ENCODE results near the gene PIK3R1. TPM values are rescaled to one million over a fixed set of nuclear protein-coding genes. Genes with fewer than 3 reads are reported as not detected.

The PIK3R1 gene
- polyA plus RNA-seq, 4 donors: 72.0 to 84.6 (median 81.2) TPM

- no peak for DNase-seq (ENCODE audit: low read depth in 4 of 4, low spot score in 3 of 4)
Measured at GRCh38 chr5:68288707-68289134, 73.2 kb downstream of the PIK3R1 start.

DNA sequence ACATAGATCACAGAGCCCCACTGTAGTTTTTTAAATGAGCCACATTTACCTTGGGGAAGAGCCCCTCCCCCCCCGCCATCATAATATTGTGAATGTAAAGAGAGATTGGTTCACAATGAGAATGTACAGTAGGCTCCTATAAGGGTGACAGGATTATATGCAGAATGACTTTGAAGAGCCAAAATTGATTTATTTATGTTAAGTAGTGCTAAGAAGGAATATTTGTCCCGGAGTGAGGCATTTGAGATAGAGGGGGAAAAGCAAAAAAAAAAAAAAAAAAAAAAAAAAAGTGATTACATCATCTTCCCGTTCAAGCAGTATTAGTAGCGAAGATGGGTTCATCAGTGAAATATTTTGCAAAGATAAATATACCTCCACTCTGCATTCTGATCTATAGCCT is 73.9 kb downstream of the PIK3R1 start:
- no peak for DNase-seq (ENCODE audit: low read depth in 4 of 4, low spot score in 3 of 4)

DNA sequence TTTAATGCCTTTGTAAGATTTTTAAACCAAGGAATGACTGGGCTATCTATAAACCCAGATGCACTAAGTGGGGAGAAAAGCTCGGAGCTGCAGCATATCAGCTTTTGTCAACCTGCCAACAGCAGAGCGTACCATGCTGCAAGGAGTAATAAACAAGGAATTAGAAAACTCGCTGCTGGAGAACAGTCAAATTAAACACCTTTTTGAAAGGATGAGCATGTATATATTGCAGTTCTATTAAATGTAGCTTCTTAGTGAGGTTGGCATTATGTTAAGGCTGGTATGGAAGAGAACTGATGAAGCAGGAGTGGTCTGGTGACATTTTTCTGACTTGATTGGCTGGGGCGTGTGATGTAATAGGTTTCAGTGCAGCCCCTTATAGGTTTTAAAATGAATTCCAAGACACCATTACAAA is 74.7 kb downstream of the PIK3R1 start:
- no peak for DNase-seq (ENCODE audit: low read depth in 4 of 4, low spot score in 3 of 4)

- DNase-seq (ENCODE audit: low read depth in 4 of 4, low spot score in 3 of 4): no peak
Measured at GRCh38 chr5:68290847-68291246, 75.3 kb downstream of the PIK3R1 start.

DNA sequence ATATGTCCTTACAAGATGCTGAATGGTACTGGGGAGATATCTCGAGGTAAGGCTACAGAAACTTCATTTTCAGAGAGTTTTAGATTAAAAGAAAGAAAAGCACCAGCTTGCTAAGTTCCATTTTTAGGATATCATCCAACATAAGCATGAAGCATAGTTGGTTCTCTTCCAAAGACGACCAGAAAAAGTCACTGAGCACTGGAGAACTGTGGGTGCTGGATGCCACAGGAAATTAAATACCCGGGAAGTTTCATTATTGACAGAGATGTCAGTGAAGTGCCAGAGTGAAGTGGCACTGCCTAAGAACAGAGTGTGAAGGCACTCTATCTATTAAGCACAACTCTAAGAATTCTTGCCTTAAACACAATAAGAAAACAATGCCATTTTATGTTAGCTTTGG is 76.8 kb downstream of the PIK3R1 start:
- no peak for DNase-seq (ENCODE audit: low read depth in 4 of 4, low spot score in 3 of 4)

DNA sequence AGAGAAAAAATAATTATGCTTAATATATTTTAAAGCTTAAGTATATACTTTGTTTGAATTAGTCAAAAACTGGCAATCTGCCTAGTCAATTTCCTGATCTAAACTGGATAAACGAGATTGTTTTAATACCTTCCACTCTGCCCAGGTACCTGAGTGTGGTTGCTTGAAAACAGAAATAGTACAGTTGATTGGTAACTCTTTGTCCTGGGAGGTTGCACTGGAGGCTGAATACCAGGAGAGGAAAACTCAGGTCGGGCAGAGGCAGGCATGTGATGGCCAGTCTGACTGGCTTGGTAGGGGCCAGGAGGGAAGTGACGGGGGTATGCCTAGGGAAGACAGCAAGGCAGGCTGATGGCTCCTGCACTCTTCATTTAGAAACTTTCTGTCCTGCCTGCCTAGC is 80.2 kb downstream of the PIK3R1 start:
- DNase-seq (ENCODE audit: low read depth in 4 of 4, low spot score in 3 of 4): no peak

DNA sequence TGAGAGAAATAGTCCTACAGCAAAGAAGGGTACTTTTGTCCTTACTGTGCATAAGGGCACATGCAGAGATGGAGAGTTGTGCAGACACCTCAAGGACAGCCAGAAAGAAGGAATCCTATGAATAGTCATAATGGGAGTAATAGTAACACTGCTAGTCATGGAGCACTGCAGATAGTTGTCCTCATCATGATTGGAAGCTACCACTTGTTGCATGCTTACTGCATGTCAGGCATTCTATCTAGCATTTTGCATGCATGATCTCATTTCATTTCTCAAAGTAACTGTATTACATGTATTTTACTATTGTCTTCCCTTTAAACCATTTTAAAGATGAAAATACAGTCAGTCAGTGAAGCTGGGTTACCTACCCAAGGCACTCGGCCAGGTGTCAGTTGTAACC is 81.3 kb downstream of the PIK3R1 start:
- no peak for DNase-seq (ENCODE audit: low read depth in 4 of 4, low spot score in 3 of 4)

DNA sequence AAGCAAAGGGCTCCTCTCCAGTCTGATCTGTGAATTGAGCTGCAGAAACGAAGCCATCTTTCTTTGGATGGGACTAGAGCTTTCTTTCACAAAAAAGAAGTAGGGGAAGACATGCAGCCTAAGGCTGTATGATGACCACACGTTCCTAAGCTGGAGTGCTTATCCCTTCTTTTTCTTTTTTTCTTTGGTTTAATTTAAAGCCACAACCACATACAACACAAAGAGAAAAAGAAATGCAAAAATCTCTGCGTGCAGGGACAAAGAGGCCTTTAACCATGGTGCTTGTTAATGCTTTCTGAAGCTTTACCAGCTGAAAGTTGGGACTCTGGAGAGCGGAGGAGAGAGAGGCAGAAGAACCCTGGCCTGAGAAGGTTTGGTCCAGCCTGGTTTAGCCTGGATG is 82.1 kb downstream of the PIK3R1 start:
- no peak for DNase-seq (ENCODE audit: low read depth in 4 of 4, low spot score in 3 of 4)

- DNase-seq (ENCODE audit: low read depth in 4 of 4, low spot score in 3 of 4): no peak
Measured at GRCh38 chr5:68298479-68298878, 82.9 kb downstream of the PIK3R1 start.

GRCh38 chr5:68299105-68299504 is 83.5 kb downstream of the PIK3R1 start:
- no peak for DNase-seq (ENCODE audit: low read depth in 4 of 4, low spot score in 3 of 4)

DNA sequence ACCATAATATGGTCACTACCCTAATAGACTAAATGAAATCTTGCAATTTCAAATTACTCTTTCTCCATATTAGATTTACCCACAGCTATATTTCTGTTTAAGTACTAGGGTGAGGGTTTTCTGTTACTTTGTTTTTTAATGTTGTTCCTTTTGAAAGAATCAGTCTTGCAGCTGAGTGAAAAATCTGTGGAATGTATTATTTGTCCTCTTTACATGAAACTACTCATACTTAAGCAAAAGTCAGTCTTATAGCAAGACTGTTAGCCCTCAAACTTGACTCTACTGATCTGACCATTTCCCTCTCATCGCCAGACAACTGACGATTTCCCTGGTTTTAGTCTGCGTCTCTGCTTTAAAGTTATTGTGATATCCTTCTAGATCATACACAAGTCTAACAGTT is 84.0 kb downstream of the PIK3R1 start:
- DNase-seq (ENCODE audit: low read depth in 4 of 4, low spot score in 3 of 4): no peak

DNA sequence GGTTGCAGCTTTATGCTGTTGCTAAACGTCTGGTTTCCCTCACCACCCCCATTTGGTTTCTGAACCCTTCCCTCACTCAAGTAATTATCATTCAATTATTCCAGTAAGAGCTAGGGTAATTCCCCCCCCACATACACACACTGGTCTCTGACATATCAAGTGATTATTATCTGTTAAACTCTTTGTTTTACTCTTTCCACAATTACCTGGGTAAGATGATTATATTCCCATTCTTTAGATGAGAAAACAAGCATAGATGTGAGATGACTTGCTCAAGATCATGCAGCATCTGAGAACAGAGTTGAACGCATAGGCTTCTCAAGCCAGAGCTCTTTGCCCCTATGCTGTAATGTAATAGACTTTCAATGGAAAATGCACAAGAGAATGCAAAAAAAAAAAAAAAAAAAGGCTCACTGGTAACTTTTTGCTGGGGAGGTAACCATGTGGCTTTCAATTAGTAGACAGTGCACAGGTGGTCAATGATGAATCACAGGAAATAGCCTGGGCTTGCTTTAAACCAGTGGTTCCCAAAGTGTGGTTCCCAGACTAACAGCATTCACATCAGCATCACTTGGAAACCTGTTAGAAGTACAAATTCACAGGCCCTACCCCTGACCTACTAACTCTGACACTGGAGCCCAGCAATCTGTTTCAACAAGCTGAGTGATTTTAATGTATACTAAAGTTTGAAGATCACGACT is 87.6 kb downstream of the PIK3R1 start:
- DNase-seq (ENCODE audit: low read depth in 4 of 4, low spot score in 3 of 4): no peak

GRCh38 chr5:68303754-68304420 is 88.3 kb downstream of the PIK3R1 start:
- no peak for DNase-seq (ENCODE audit: low read depth in 4 of 4, low spot score in 3 of 4)

- DNase-seq (ENCODE audit: low read depth in 4 of 4, low spot score in 3 of 4): no peak
Measured at GRCh38 chr5:68304421-68305052, 89.0 kb downstream of the PIK3R1 start.

DNA sequence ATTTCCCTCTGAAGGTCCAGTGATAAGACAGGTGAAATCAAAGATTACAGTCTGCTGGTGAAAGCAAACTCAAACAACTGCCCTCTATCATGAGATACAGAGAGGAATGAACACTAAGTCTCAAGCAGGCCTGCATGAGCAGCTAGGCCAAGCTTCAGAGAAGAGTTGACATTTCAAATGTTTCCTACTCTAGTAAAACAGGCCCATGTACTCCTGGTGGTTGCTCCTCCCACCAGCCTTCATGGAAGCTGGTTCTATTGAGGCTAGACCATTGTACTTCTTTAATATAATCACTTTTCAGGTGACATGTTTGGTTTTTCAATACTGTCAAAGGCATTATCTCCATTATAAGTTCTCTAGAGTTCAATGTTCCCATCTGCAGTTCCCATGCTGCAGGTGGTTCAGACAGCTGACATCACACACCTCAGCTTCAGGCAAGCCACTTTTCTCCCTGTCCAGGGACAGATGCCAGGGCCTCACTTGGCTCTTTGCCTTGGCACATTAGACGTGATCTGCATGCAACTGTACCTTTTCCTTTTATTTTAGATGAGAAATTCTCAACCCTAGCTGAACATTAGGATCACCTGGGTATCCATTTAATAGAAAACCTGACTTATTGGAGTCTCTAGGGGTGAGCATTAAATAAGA is 89.8 kb downstream of the PIK3R1 start:
- no peak for DNase-seq (ENCODE audit: low read depth in 4 of 4, low spot score in 3 of 4)

- DNase-seq (ENCODE audit: low read depth in 4 of 4, low spot score in 3 of 4): no peak
Measured at GRCh38 chr5:68306361-68307014, 90.9 kb downstream of the PIK3R1 start.

- no peak for DNase-seq (ENCODE audit: low read depth in 4 of 4, low spot score in 3 of 4)
Measured at GRCh38 chr5:68313336-68313735, 97.8 kb downstream of the PIK3R1 start.

DNA sequence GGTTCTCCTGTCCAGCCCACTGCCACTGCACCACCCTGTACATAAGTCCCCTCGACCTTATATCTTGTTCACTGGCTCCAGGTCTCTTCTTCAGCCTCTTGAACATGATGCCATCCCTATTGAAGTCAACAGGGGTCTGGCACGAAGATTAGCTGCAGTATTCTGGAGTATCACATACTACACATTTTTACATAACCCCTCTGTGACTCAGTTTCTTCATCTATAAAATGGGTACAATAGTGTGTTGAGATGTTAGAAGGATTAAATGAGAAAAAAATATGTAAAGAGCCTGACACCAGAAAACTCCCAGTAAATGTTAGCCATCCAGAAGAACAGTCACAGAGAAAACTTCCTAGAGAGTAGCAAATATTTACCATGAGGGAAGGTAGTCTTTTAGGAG is 98.9 kb downstream of the PIK3R1 start:
- DNase-seq (ENCODE audit: low read depth in 4 of 4, low spot score in 3 of 4): no peak

- no peak for DNase-seq (ENCODE audit: low read depth in 4 of 4, low spot score in 3 of 4)
Measured at GRCh38 chr5:68315679-68316271, 100.2 kb downstream of the PIK3R1 start.

DNA sequence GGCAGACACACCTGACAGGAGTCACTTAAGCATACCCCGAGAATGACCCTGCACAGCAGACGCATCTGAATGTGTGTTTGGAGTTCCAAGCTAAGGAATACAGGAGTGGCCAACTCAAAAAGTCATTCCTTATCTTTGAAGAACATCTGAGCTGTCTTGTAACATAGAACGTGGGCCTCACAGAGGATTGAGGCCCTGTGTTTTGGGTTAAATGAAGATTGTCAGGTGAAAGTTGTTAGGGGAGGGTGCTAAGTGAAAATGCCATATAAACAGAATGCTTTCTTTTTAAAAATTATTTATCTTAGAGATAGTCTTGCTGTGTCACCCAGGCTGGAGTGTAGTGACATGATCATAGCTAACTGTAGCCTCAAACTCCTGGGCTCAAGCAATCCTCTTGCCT is 100.9 kb downstream of the PIK3R1 start:
- DNase-seq (ENCODE audit: low read depth in 4 of 4, low spot score in 3 of 4): no peak

GRCh38 chr5:68317646-68318045 is 102.1 kb downstream of the PIK3R1 start:
- no peak for DNase-seq (ENCODE audit: low read depth in 4 of 4, low spot score in 3 of 4)
